Adipose tissue (tissue), 3 donors: Measurements from ENCODE around the gene POLR2L. TPM values are rescaled to one million over a fixed set of nuclear protein-coding genes. Genes with fewer than 3 reads are reported as not detected.

Experiments used
- H3K27ac ChIP-seq: one replicate; pipeline ENCODE4 v1.5.1; 2013; ENCODE audit warnings: low read depth, low read length
- whole genome bisulfite sequencing, 3 donors: extraction: QIAGEN DNeasy Blood & Tissue Kit; methylation state at CpG; one replicate each; pipeline ENCODE4 v1.1.7; 2013; 5-methylcytosine and 5-hydroxymethylcytosine counted together
- polyA plus RNA-seq, 3 donors: library from polyadenylated mRNA; stranded (reverse); fragments of 200-250 nt; gene quantifications; one replicate each; pipeline ENCODE4 v1.2.3, GENCODE V29; 2013
- donor health status: healthy with polysubstance abuse.
- donor health status: Bipolar disorder and iron deficiency.
- donor health status: healthy.

Gene POLR2L
- polyA plus RNA-seq, 3 donors, result 126 to 454 (median 290) TPM

- WGBS, 3 donors, result 55 to 83% (median 81%) methylated on average over 7 of the region's 7 CpGs
- no peak overlapping the region for H3K27ac ChIP-seq
Observed at GRCh38 chr11:793556-793955, 48.8 kb downstream of the POLR2L start.

- WGBS, 3 donors, result 90 to 94% (median 94%) methylated on average over 12 to 13 of the region's 13 CpGs
- no peak overlapping the region for H3K27ac ChIP-seq
Observed at GRCh38 chr11:792873-793272, 49.5 kb downstream of the POLR2L start.

- WGBS, 3 donors, result 94 to 95% (median 94%) methylated on average over 15 of the region's 15 CpGs
- no peak overlapping the region for H3K27ac ChIP-seq
Observed at GRCh38 chr11:792535-792821, 49.9 kb downstream of the POLR2L start.

- WGBS, 3 donors, result 93% methylated on average over 46 to 49 of the region's 49 CpGs
- H3K27ac ChIP-seq, result no peak overlapping the region
Observed at GRCh38 chr11:791658-792534, 50.4 kb downstream of the POLR2L start.

GRCh38 chr11:790721-791564 lies 51.4 kb downstream of the POLR2L start:
- WGBS, 3 donors, result 66 to 79% (median 78%) methylated on average over 18 of the region's 18 CpGs
- H3K27ac ChIP-seq, result no peak overlapping the region

GRCh38 chr11:789943-790342 lies 52.4 kb downstream of the POLR2L start, which contains the start of gene CEND1:
CEND1 (minus strand) TSS chr11:790090; CDS start chr11:788576, 1,514 bp downstream.
- 7 to 8% (median 7%) methylated on average over 21 to 42 of the region's 44 CpGs for WGBS, 3 donors
- H3K27ac ChIP-seq, result no peak within 1 kb of the TSS

Other genes starting within 250 kb of the POLR2L start
- 10 to 100 TPM; 20.7 to 49.3 (median 22.1) TPM for gene IRF7, start 226.6 kb downstream of the POLR2L start, polyA plus RNA-seq
- gene CDHR5, start 217.6 kb downstream of the POLR2L start, polyA plus RNA-seq, result under 1 TPM in 2 of 3 donors, not detected in 1; 0.39 to 0.74 TPM
- gene SCT, start 215.3 kb downstream of the POLR2L start, polyA plus RNA-seq, result not detected
- under 1 TPM in 2 of 3 donors, not detected in 1; 0.16 to 0.18 TPM for gene DRD4, start 205.3 kb downstream of the POLR2L start, polyA plus RNA-seq
- 10 to 100 TPM; 18.3 to 28.0 (median 18.8) TPM for gene DEAF1, start 147.3 kb downstream of the POLR2L start, polyA plus RNA-seq
- 10 to 100 TPM; 18.6 to 27.0 (median 19.8) TPM for gene TMEM80, start 146.7 kb downstream of the POLR2L start, polyA plus RNA-seq
- gene EPS8L2, start 136.3 kb downstream of the POLR2L start, polyA plus RNA-seq, result 10 to 100 TPM; 11.2 to 54.5 (median 29.2) TPM
- gene TALDO1, start 95.1 kb downstream of the POLR2L start, polyA plus RNA-seq, result 100 to 1,000 TPM in 2 of 3 donors, 10 to 100 TPM in 1; 99.7 to 306 (median 185) TPM
- gene GATD1, start 65.0 kb downstream of the POLR2L start, polyA plus RNA-seq, result 10 to 100 TPM; 15.4 to 33.4 (median 32.5) TPM
- under 1 TPM in 2 of 3 donors, not detected in 1; 0.04 to 0.09 TPM for gene CEND1, start 52.4 kb downstream of the POLR2L start, polyA plus RNA-seq
- gene SLC25A22, start 44.2 kb downstream of the POLR2L start, polyA plus RNA-seq, result 10 to 100 TPM; 11.1 to 53.6 (median 40.1) TPM
- 10 to 100 TPM in 2 of 3 donors, 1 to 10 TPM in 1; 9.2 to 16.5 (median 12.4) TPM for gene PIDD1, start 37.3 kb downstream of the POLR2L start, polyA plus RNA-seq
- gene RPLP2, start 32.6 kb downstream of the POLR2L start, polyA plus RNA-seq, result 1,000 to 10,000 TPM; 1,158 to 3,822 (median 2,898) TPM
- 1,000 to 10,000 TPM in 1 of 3 donors, 100 to 1,000 TPM in 2; 309 to 2,521 (median 389) TPM for gene PNPLA2, start 23.6 kb downstream of the POLR2L start, polyA plus RNA-seq
- gene CRACR2B, start 14.6 kb downstream of the POLR2L start, polyA plus RNA-seq, result 100 to 1,000 TPM in 1 of 3 donors, 10 to 100 TPM in 2; 36.7 to 174 (median 50.7) TPM
- 100 to 1,000 TPM; 495 to 757 (median 531) TPM for gene CD151, start 9.6 kb downstream of the POLR2L start, polyA plus RNA-seq
- 100 to 1,000 TPM in 2 of 3 donors, 10 to 100 TPM in 1; 34.1 to 122 (median 115) TPM for gene TSPAN4, start 323 bp upstream of the POLR2L start, polyA plus RNA-seq
- gene CHID1, start 68.3 kb upstream of the POLR2L start, polyA plus RNA-seq, result 10 to 100 TPM; 45.3 to 62.6 (median 51.9) TPM
- gene AP2A2, start 83.3 kb upstream of the POLR2L start, polyA plus RNA-seq, result 10 to 100 TPM; 32.0 to 57.4 (median 37.3) TPM
- 10 to 100 TPM in 1 of 3 donors, 1 to 10 TPM in 1, not detected in 1; 6.2 to 10.6 TPM for gene MUC6, start 194.2 kb upstream of the POLR2L start, polyA plus RNA-seq
- gene MUC2, start 232.3 kb upstream of the POLR2L start, polyA plus RNA-seq, result under 1 TPM in 2 of 3 donors, not detected in 1; 0.01 to 0.31 TPM